Lower lobe of right lung (tissue), 2 donors: ENCODE data around the gene ARHGAP32. TPM values are rescaled to one million over a fixed set of nuclear protein-coding genes. Genes with fewer than 3 reads are reported as not detected.

Source experiments
- ATAC-seq, 2 donors: fragments of 200-7000 bp; cut with Tn5 transposase; one replicate each; pipeline ENCODE4 v1.9.1; 2020 to 2022; ENCODE audit warnings: mild to moderate bottlenecking in 2 of 2, moderate library complexity in 2 of 2
- DNase-seq: peaks from one replicate; pipeline ENCODE4 v3.0.0-alpha.2; 2020
- H3K27ac ChIP-seq: fragments of 200-600 bp; one replicate; pipeline ENCODE4 v1.8.0; 2022
- H3K27me3 ChIP-seq: fragments of 200-600 bp; one replicate; pipeline ENCODE4 v1.8.0; 2022; ENCODE audit warnings: low read depth
- H3K36me3 ChIP-seq: fragments of 200-600 bp; one replicate; pipeline ENCODE4 v1.8.0; 2022; ENCODE audit warnings: mild to moderate bottlenecking
- H3K4me1 ChIP-seq: fragments of 200-600 bp; one replicate; pipeline ENCODE4 v1.8.0; 2022
- H3K4me3 ChIP-seq: fragments of 200-600 bp; one replicate; pipeline ENCODE4 v1.8.0; 2022; ENCODE audit warnings: mild to moderate bottlenecking
- H3K9me3 ChIP-seq: fragments of 200-600 bp; one replicate; pipeline ENCODE4 v1.8.0; 2022
- intact Hi-C: fragments of 100-400 bp; cut with DNase I; formaldehyde crosslinking; loops from one replicate; pipeline ENCODE4 v1.11.0; 2022
- total RNA-seq: library from RNA; stranded (reverse); fragmentation: NEBNext Ultra II Directional; extraction: Animal tissue kit (Norgen Biotek cat#: 25700); gene quantifications from one replicate; pipeline ENCODE4 v1.2.1, GENCODE V29; 2021
- TF ChIP-seq, protein P1 (sequence below): fragments of 200-600 bp; IDR thresholded peaks from one replicate; pipeline ENCODE4 v1.8.0; 2022; ENCODE audit warnings: antibody characterized with exemption, mild to moderate bottlenecking
- donor health status: DM: no; HTN: yes; CAD: no; lungs with severe emphysema.

The ARHGAP32 gene
- total RNA-seq, 1 donor from 2014 or later = 27.9 TPM

DNA sequence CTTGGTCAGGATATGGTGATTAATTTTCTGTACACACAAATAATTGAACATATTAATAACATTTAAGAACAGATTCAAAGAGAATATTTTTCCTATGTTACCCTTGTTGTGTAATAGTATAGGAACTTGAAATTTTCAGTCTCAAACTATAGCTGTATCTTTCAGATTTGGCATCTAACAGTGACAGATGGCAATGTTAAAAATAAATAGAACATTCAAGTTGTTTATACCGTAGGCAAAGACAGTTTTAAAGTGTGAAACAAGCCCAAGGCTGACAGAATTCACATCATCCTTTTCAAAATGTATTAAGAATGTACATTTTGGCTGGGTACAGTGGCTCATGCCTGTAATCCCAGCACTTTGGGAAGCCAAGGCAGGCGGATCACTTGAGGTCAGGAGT, 156.9 kb downstream of the ARHGAP32 start:
- ATAC-seq (no peak), DNase-seq (no peak)
- no peaks in the 10 kb centered on the region for H3K36me3 ChIP-seq
- H3K27me3 ChIP-seq = no peaks in the 10 kb centered on the region
- H3K27ac ChIP-seq = no peak overlapping the region
- no peak overlapping the region for H3K4me3 ChIP-seq
- intact Hi-C loops = no loop called here
- H3K9me3 ChIP-seq = no peaks in the 10 kb centered on the region
- no peaks in the 10 kb centered on the region for H3K4me1 ChIP-seq
- TF ChIP-seq, protein P1, sequence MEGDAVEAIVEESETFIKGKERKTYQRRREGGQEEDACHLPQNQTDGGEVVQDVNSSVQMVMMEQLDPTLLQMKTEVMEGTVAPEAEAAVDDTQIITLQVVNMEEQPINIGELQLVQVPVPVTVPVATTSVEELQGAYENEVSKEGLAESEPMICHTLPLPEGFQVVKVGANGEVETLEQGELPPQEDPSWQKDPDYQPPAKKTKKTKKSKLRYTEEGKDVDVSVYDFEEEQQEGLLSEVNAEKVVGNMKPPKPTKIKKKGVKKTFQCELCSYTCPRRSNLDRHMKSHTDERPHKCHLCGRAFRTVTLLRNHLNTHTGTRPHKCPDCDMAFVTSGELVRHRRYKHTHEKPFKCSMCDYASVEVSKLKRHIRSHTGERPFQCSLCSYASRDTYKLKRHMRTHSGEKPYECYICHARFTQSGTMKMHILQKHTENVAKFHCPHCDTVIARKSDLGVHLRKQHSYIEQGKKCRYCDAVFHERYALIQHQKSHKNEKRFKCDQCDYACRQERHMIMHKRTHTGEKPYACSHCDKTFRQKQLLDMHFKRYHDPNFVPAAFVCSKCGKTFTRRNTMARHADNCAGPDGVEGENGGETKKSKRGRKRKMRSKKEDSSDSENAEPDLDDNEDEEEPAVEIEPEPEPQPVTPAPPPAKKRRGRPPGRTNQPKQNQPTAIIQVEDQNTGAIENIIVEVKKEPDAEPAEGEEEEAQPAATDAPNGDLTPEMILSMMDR = no peak

DNA sequence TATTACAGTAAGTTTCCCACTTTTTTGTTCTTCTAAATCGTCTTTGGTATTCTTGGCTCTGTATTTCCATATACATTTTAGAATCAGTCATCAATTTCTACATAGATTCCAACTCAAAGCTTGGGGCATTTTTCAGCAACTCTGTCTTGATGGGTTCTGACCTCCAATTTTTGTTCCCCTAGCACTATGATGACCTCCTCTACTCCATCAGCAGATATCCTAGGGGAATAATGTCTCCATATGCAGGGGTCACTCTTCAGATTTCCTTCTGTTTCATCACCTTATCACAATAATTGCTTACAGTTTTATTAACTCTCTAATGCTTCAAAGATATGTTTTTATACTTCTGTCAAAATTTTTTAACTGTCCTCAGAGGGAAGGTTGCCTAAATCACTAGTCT, 158.1 kb downstream of the ARHGAP32 start:
- Histone ChIP-seq H3K4me3 (no peak overlapping the region), H3K4me1 (no peaks in the 10 kb centered on the region), H3K27ac (no peak overlapping the region), H3K27me3 (no peaks in the 10 kb centered on the region), H3K9me3 (no peaks in the 10 kb centered on the region), H3K36me3 (no peaks in the 10 kb centered on the region)
- TF ChIP-seq, protein P1 = no peak
- intact Hi-C loops = no loop called here
- ATAC-seq (no peak), DNase-seq (no peak)

DNA sequence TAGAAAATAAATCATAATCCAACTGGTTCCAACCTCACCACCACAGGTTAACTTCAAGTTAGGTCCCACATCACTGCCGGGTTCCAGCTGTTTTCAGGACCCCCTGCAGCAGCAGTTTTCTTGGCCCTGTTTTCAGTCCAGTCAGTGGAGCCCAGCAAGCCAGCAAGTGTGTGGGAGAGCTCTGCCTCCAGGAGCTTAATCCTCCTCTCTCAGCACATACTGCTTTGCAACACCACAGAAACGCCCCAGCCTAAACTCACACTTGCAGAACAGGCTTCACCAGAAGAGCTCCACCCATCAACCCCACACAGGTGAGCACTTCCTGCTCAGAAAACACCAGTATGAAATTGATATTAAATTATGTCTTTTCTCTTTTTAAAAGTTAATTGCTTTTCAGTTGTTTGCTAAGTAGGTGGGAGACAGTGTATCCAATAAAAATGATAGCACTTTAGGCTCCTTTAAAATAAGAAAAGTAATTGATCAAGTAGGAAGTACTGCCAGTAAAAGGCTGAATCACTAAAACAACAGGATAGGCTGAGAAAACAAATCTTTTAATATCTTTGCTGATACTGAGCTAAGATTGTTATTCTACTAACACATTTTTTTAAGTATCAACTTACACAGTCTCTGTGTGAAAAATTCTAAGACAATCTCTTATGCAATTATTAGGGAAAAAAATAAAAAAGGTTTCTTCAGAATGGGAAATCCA, 168.0 kb downstream of the ARHGAP32 start:
- Histone ChIP-seq H3K9me3 (no peaks in the 10 kb centered on the region), H3K4me1 (no peaks in the 10 kb centered on the region), H3K4me3 (no peak overlapping the region), H3K27ac (peak overlapping the region; percentile 37), H3K36me3 (no peaks in the 10 kb centered on the region), H3K27me3 (no peaks in the 10 kb centered on the region)
- DNase-seq = peak; percentile 52
- TF ChIP-seq, protein P1 = no peak
- intact Hi-C loops = no loop called here
- peak; percentile 94 to 98 for ATAC-seq

DNA sequence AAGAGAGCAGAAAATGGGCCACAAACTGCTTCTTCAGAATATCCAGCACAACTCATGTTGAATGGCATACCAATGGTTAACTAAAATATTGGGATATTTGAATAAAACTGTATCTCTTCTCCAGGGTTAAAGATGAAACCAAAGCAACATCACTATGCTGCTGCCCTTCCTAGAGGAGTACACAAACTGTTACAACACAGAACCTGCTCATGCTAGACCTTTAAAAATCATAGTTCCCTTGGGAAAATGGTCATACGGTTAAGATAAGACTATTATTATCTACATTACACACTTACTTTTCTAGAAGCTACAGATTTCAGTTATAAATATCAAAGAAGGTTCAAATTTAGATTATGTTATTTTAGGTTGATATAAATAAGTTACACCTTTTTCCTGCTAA, 170.8 kb downstream of the ARHGAP32 start:
- DNase-seq = no peak

DNA sequence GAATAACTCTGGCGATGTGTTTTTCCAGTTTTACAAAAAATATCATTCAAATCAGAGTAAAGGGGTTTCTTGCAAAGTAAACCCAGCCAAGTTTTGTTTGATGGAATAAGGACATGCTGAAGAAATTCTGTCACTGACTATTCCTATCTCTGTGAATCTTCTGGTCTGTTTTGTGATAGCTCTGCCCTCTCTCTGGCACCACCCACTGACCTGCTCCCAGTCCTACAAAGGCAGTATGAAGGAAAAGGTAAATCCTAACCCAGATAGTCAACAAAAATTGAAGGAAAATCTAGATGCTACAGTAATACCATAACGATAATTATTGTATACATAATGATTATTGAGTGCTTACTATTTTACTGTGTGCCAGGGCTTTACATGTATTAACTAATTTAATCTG, 173.1 kb downstream of the ARHGAP32 start:
- no peak for DNase-seq
- H3K4me1 ChIP-seq = no peaks in the 10 kb centered on the region
- no peak for ATAC-seq
- H3K27ac ChIP-seq = no peak overlapping the region
- no peaks in the 10 kb centered on the region for H3K9me3 ChIP-seq
- H3K27me3 ChIP-seq = no peaks in the 10 kb centered on the region
- H3K36me3 ChIP-seq = no peaks in the 10 kb centered on the region
- TF ChIP-seq, protein P1 = no peak
- no peak overlapping the region for H3K4me3 ChIP-seq
- intact Hi-C loops = no loop called here

More for the DNA sequence above, 170.8 kb downstream of the ARHGAP32 start:
- no peak overlapping the region for H3K27ac ChIP-seq
- no peaks in the 10 kb centered on the region for H3K36me3 ChIP-seq
- ATAC-seq = no peak
- intact Hi-C loops = no loop called here
- TF ChIP-seq, protein P1 = no peak
- H3K4me3 ChIP-seq = no peak overlapping the region
- H3K9me3 ChIP-seq = no peaks in the 10 kb centered on the region
- H3K27me3 ChIP-seq = no peaks in the 10 kb centered on the region
- H3K4me1 ChIP-seq = no peaks in the 10 kb centered on the region
